ENCODE results near the gene FANCG. TPM values are rescaled to one million over a fixed set of nuclear protein-coding genes. Genes with fewer than 3 reads are reported as not detected.

Gene FANCG
- total RNA-seq, 2 donors from 2014 or later: 6.0 to 29.3 TPM

- WGBS, 2 donors: 63 to 71% methylated on average over 3 to 4 of the region's 4 CpGs
- intact Hi-C loops (cut with DNase I): no loop called here
- Histone ChIP-seq H3K9me3 (no peaks in the 10 kb centered on the region), H3K4me3 (no peak overlapping the region), H3K36me3 (replicated peaks in 1 of 2; ENCODE audit: insufficient read depth in 1 of 2, low read depth in 2 of 2) (no peaks in the 10 kb centered on the region), H3K27ac (no peak overlapping the region), H3K27me3 (no peaks in the 10 kb centered on the region), H3K4me1 (peaks cover 24% of the 10 kb centered on the region)
- DNase-seq (no peak), ATAC-seq (no peak)
- TF ChIP-seq POLR2A (IDR thresholded peaks at IDR 0.05) (no peak), CTCF (IDR thresholded peaks at IDR 0.05) (no peak)
Observed at GRCh38 chr9:35078066-35078465, 1.7 kb downstream of the FANCG start.

GRCh38 chr9:35076848-35077247 lies 2.9 kb downstream of the FANCG start:
- intact Hi-C loops (cut with DNase I): no loop called here
- TF ChIP-seq CTCF (IDR thresholded peaks at IDR 0.05) (no peak), POLR2A (IDR thresholded peaks at IDR 0.05) (no peak)

GRCh38 chr9:35075358-35075757 lies 4.4 kb downstream of the FANCG start:
- ATAC-seq: no peak
- no peak for DNase-seq
- H3K36me3 ChIP-seq (replicated peaks in 1 of 2; ENCODE audit: insufficient read depth in 1 of 2, low read depth in 2 of 2): no peaks in the 10 kb centered on the region
- H3K9me3 ChIP-seq: no peaks in the 10 kb centered on the region
- peaks cover 33% of the 10 kb centered on the region for H3K4me1 ChIP-seq
- H3K27me3 ChIP-seq: no peaks in the 10 kb centered on the region
- no peak overlapping the region for H3K27ac ChIP-seq
- 94 to 95% methylated on average over 4 of the region's 4 CpGs for WGBS, 2 donors
- intact Hi-C loops (cut with DNase I): no loop called here
- no peak for TF ChIP-seq POLR2A (IDR thresholded peaks at IDR 0.05)
- no peak for TF ChIP-seq CTCF (IDR thresholded peaks at IDR 0.05)
- no peak overlapping the region for H3K4me3 ChIP-seq

More at GRCh38 chr9:35076848-35077247, 2.9 kb downstream of the FANCG start:
- Histone ChIP-seq H3K4me3 (no peak overlapping the region), H3K36me3 (replicated peaks in 1 of 2; ENCODE audit: insufficient read depth in 1 of 2, low read depth in 2 of 2) (no peaks in the 10 kb centered on the region), H3K4me1 (peaks cover 27% of the 10 kb centered on the region), H3K27me3 (no peaks in the 10 kb centered on the region), H3K9me3 (no peaks in the 10 kb centered on the region), H3K27ac (no peak overlapping the region)
- DNase-seq (no peak), ATAC-seq (no peak)
- 94 to 100% methylated on average over 3 to 4 of the region's 4 CpGs for WGBS, 2 donors

- no peak overlapping the region for H3K4me3 ChIP-seq
- H3K4me1 ChIP-seq: peaks cover 36% of the 10 kb centered on the region
- no peaks in the 10 kb centered on the region for H3K9me3 ChIP-seq
- intact Hi-C loops (cut with DNase I): no loop called here
- H3K36me3 ChIP-seq (replicated peaks in 1 of 2; ENCODE audit: insufficient read depth in 1 of 2, low read depth in 2 of 2): no peaks in the 10 kb centered on the region
- 89 to 90% methylated on average over 8 of the region's 8 CpGs for WGBS, 2 donors
- H3K27me3 ChIP-seq: no peaks in the 10 kb centered on the region
- TF ChIP-seq CTCF (IDR thresholded peaks at IDR 0.05) (no peak), POLR2A (IDR thresholded peaks at IDR 0.05) (no peak)
- ATAC-seq (no peak), DNase-seq (no peak)
- H3K27ac ChIP-seq: no peak overlapping the region
Observed at GRCh38 chr9:35074791-35075190, 5.0 kb downstream of the FANCG start.

GRCh38 chr9:35074141-35074540 lies 5.6 kb downstream of the FANCG start:
- Histone ChIP-seq H3K9me3 (no peaks in the 10 kb centered on the region), H3K4me3 (no peak overlapping the region), H3K36me3 (replicated peaks in 1 of 2; ENCODE audit: insufficient read depth in 1 of 2, low read depth in 2 of 2) (no peaks in the 10 kb centered on the region), H3K4me1 (peaks cover 40% of the 10 kb centered on the region), H3K27me3 (no peaks in the 10 kb centered on the region), H3K27ac (no peak overlapping the region)
- ATAC-seq (no peak), DNase-seq (no peak)
- intact Hi-C loops (cut with DNase I): no loop called here
- WGBS, 2 donors: 84 to 98% methylated on average over 4 to 6 of the region's 6 CpGs
- TF ChIP-seq CTCF (IDR thresholded peaks at IDR 0.05) (no peak), POLR2A (IDR thresholded peaks at IDR 0.05) (no peak)
